Spleen (tissue), 7 donors: ENCODE results near the gene SECISBP2.

Experiments
- CTCF ChIP-seq, 11 experiments: fragments of 200-600 bp in 7 of 11; fragments of 450-650 bp in 4 of 11; sonication (generic) in 4 of 11; IDR thresholded peaks in 8 of 11; conservative IDR thresholded peaks in 3 of 11; 1 replicate in 7 of 11; 2 replicates in 4 of 11; pipeline versions ENCODE4 v1.4.0 to v1.8.0; 2016 to 2021; ENCODE audit warnings: antibody characterized with exemption in 11 of 11, inconsistent platforms in 4 of 11, mild to moderate bottlenecking in 1 of 11
- POLR2A ChIP-seq, 3 donors: fragments of 450-650 bp; IDR thresholded peaks; one replicate each; pipeline ENCODE4 v1.5.1; 2017; ENCODE audit warnings: antibody characterized with exemption in 3 of 3, mild to moderate bottlenecking in 1 of 3
- donor health status: DM: no; HTN: no; CAD: no; lungs with moderate emphysema.
- donor health status: DM: no; HTN: no; CAD: no.
- donor health status: DM: no; HTN: no; CAD: no.

DNA sequence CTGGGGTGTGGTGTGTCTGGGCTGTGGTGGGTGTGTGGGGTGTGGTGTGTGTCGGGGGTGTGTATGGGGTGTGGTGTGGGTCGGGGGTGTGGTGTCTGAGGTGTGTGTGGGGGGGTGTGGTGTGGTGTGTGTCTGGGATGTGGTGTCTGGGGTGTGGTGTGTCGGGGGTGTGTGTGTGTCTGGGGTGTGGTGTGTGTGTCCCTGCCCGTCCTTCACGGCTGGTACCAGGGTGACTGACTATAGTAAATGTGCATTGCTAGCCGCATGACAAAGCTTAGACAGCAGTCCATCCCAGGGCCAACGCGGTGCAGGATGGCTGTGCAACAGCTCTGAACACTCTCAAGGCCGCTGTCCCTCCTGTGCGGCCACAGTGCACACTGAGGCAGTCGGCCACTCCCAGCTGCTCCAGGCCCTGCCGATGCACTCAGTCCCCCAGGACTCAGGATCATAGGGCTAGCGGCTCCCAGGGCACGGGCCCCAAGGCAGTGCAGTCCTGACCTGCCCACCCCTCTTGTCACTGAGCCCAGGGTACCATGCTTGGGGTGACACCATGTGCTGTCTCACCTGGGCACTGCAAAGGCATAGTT is 54.0 kb downstream of the SECISBP2 start:
- no peak for TF ChIP-seq POLR2A (IDR thresholded peaks at IDR 0.05)
- no peak for TF ChIP-seq CTCF (IDR thresholded peaks at IDR 0.05 in 8 of 11, conservative IDR thresholded peaks at IDR 0.05 in 3 of 11)
